GM19395 (cell line): ENCODE measurements around the gene SLAIN1.
A peak's percentile ranks its signal among the peaks of the same experiment; 100 is the strongest.

Source experiments
- ATAC-seq: cut with Tn5 transposase; IDR thresholded peaks from one replicate; pipeline ENCODE4 v1.9.1; 2021; ENCODE audit warnings: mild to moderate bottlenecking, moderate library complexity; ENCODE audit not compliant: unreplicated experiment

Gene SLAIN1

GRCh38 chr13:77751513-77752456, 54.3 kb downstream of the SLAIN1 start:
- ATAC-seq: peak; percentile 90

- ATAC-seq: no peak
Observed at GRCh38 chr13:77752512-77753069, 55.1 kb downstream of the SLAIN1 start.

- no peak for ATAC-seq
Observed at GRCh38 chr13:77760893-77761292, 63.4 kb downstream of the SLAIN1 start.

GRCh38 chr13:77767413-77767812, 69.9 kb downstream of the SLAIN1 start:
- ATAC-seq: no peak

GRCh38 chr13:77774181-77774580, 76.7 kb downstream of the SLAIN1 start:
- no peak for ATAC-seq

GRCh38 chr13:77776704-77777103, 79.2 kb downstream of the SLAIN1 start:
- no peak for ATAC-seq

GRCh38 chr13:77779552-77780272, 82.2 kb downstream of the SLAIN1 start:
- peak; percentile 90 for ATAC-seq

- no peak for ATAC-seq
Observed at GRCh38 chr13:77781808-77782207, 84.3 kb downstream of the SLAIN1 start.

- ATAC-seq: no peak
Observed at GRCh38 chr13:77784515-77784914, 87.0 kb downstream of the SLAIN1 start.

GRCh38 chr13:77786695-77787287, 89.3 kb downstream of the SLAIN1 start:
- no peak for ATAC-seq

- no peak for ATAC-seq
Observed at GRCh38 chr13:77789376-77789775, 91.9 kb downstream of the SLAIN1 start.

- no peak for ATAC-seq
Observed at GRCh38 chr13:77800219-77800618, 102.7 kb downstream of the SLAIN1 start.

- no peak for ATAC-seq
Observed at GRCh38 chr13:77806518-77806917, 109.0 kb downstream of the SLAIN1 start.

- no peak for ATAC-seq
Observed at GRCh38 chr13:77807431-77808135, 110.1 kb downstream of the SLAIN1 start.

- peak; percentile 82 for ATAC-seq
Observed at GRCh38 chr13:77810430-77810829, 112.9 kb downstream of the SLAIN1 start.

GRCh38 chr13:77810878-77811277, 113.4 kb downstream of the SLAIN1 start:
- no peak for ATAC-seq

- no peak for ATAC-seq
Observed at GRCh38 chr13:77811381-77811780, 113.9 kb downstream of the SLAIN1 start.

- ATAC-seq: no peak
Observed at GRCh38 chr13:77811981-77812380, 114.5 kb downstream of the SLAIN1 start.
